ENCODE data around the gene RAVER1. TPM values are rescaled to one million over a fixed set of nuclear protein-coding genes. Genes with fewer than 3 reads are reported as not detected.
A peak's percentile ranks its signal among the peaks of the same experiment; 100 is the strongest.

RAVER1 gene
- total and polyA plus RNA-seq, 9 of the 15 experiments (the other 6 are each of a cell fraction or from before 2014, with no cell fraction given): 0.06 to 113 (median 7.0) TPM

DNA sequence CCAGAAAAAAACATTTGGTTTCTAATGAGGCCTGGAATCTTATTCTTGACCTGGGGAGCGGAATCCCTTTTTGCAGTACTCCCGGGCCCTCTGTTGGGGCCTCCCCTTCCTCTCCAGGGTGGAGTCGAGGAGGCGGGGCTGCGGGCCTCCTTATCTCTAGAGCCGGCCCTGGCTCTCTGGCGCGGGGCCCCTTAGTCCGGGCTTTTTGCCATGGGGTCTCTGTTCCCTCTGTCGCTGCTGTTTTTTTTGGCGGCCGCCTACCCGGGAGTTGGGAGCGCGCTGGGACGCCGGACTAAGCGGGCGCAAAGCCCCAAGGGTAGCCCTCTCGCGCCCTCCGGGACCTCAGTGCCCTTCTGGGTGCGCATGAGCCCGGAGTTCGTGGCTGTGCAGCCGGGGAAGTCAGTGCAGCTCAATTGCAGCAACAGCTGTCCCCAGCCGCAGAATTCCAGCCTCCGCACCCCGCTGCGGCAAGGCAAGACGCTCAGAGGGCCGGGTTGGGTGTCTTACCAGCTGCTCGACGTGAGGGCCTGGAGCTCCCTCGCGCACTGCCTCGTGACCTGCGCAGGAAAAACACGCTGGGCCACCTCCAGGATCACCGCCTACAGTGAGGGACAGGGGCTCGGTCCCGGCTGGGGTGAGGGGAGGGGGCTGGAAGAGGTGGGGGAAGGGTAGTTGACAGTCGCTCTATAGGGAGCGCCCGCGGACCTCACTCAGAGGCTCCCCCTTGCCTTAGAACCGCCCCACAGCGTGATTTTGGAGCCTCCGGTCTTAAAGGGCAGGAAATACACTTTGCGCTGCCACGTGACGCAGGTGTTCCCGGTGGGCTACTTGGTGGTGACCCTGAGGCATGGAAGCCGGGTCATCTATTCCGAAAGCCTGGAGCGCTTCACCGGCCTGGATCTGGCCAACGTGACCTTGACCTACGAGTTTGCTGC is 46.3 kb downstream of the RAVER1 start, which contains the start of gene ICAM4 (continued):
- no peak for TF ChIP-seq PCBP2 (IDR thresholded peaks at IDR 0.05; ENCODE audit: low read depth, low read length, poor library complexity, severe bottlenecking)
- no peak for TF ChIP-seq PYGO2 (tag; IDR thresholded peaks at IDR 0.05)
- peak; percentile 15; the same call in 1 of the 2 replicates for TF ChIP-seq ZNF583 (CRISPR knock-in tag; IDR thresholded peaks at IDR 0.05)
- TF ChIP-seq MBD2 (IDR thresholded peaks at IDR 0.05; ENCODE audit: borderline replicate concordance, low read depth): peak; percentile 41; the same call in 1 of the 2 replicates
- TF ChIP-seq PTTG1 (tag; IDR thresholded peaks at IDR 0.05; ENCODE audit: low read depth): no peak
- TF ChIP-seq HNRNPLL (IDR thresholded peaks at IDR 0.05; ENCODE audit: low read depth, low read length, poor library complexity, severe bottlenecking): peak; percentile 69
- no peak for TF ChIP-seq TRIM28 (IDR thresholded peaks at IDR 0.05)
- 0 out of 2 replicates have a peak, but pooled peaks have one; percentile 4 for TF ChIP-seq CREB1 (IDR thresholded peaks at IDR 0.05)
- peak; percentile 7; the same call in 1 of the 2 replicates for TF ChIP-seq CREB1 (CRISPR knock-in tag; IDR thresholded peaks at IDR 0.05)
- no peak for TF ChIP-seq ZNF347 (CRISPR knock-in tag; IDR thresholded peaks at IDR 0.05; ENCODE audit: low read depth)
- TF ChIP-seq HMGN3 (IDR thresholded peaks at IDR 0.05; ENCODE audit: borderline replicate concordance, extremely low read depth, insufficient read length, low read depth, low read length): peak; percentile 83
- TF ChIP-seq NFRKB (IDR thresholded peaks at IDR 0.05; ENCODE audit: low read depth): no peak
- TF ChIP-seq SAFB2 (IDR thresholded peaks at IDR 0.05; ENCODE audit: borderline replicate concordance, low read depth, low read length, severe bottlenecking): no peak
- no peak for TF ChIP-seq ZKSCAN8 (CRISPR knock-in tag; IDR thresholded peaks at IDR 0.05)
- TF ChIP-seq HDAC2 (IDR thresholded peaks at IDR 0.05): peak; percentile 45; the same call in 1 of the 2 replicates
- peak; percentile 44; the same call in 1 of the 2 replicates for TF ChIP-seq ADNP (tag; IDR thresholded peaks at IDR 0.05)
- TF ChIP-seq, protein P1, sequence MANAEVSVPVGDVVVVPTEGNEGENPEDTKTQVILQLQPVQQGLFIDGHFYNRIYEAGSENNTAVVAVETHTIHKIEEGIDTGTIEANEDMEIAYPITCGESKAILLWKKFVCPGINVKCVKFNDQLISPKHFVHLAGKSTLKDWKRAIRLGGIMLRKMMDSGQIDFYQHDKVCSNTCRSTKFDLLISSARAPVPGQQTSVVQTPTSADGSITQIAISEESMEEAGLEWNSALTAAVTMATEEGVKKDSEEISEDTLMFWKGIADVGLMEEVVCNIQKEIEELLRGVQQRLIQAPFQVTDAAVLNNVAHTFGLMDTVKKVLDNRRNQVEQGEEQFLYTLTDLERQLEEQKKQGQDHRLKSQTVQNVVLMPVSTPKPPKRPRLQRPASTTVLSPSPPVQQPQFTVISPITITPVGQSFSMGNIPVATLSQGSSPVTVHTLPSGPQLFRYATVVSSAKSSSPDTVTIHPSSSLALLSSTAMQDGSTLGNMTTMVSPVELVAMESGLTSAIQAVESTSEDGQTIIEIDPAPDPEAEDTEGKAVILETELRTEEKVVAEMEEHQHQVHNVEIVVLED (CRISPR knock-in tag; IDR thresholded peaks at IDR 0.05): no peak
- no peak for TF ChIP-seq TGIF2 (CRISPR knock-in tag; IDR thresholded peaks at IDR 0.05)
- peak; percentile 60 for TF ChIP-seq TBP (optimal IDR thresholded peaks at IDR 0.05; ENCODE audit: low read depth, low read length)
- no peak for TF ChIP-seq CHD4 (IDR thresholded peaks at IDR 0.05; ENCODE audit: insufficient read depth, insufficient replicate concordance, low read depth, low read length, poor library complexity, severe bottlenecking)
- peak in 1 of 2 experiments; percentile 49; a peak in 2 of 4 replicates for TF ChIP-seq SIN3A (IDR thresholded peaks at IDR 0.05; ENCODE audit: borderline replicate concordance in 2 of 2, control insufficient read depth in 1 of 2, low read depth in 2 of 2, low read length in 2 of 2)
- no peak for TF ChIP-seq PRDM10 (IDR thresholded peaks at IDR 0.05; ENCODE audit: partially characterized antibody)
- TF ChIP-seq ZEB2 (IDR thresholded peaks at IDR 0.05): no peak

Data from K562 (cell line).